Measurements from ENCODE around the gene HHIPL1.

The HHIPL1 gene

GRCh38 chr14:99644723-99645544, at the start of gene HHIPL1:
Gene HHIPL1, plus strand, starts transcription at chr14:99645129. Its CDS starts 79 bp downstream, at chr14:99645208.
- no peak for DNase-seq (ENCODE audit: low read depth)

- no peak for DNase-seq (ENCODE audit: low read depth)
These were observed 49.4 kb upstream of the HHIPL1 start for GRCh38 chr14:99595524-99595923.

GRCh38 chr14:99596071-99596627, 48.8 kb upstream of the HHIPL1 start:
- no peak for DNase-seq (ENCODE audit: low read depth)

- no peak for DNase-seq (ENCODE audit: low read depth)
These were observed 48.2 kb upstream of the HHIPL1 start for GRCh38 chr14:99596772-99597171.

- DNase-seq (ENCODE audit: low read depth), result no peak
These were observed 46.9 kb upstream of the HHIPL1 start for GRCh38 chr14:99597911-99598600.

- no peak for DNase-seq (ENCODE audit: low read depth)
These were observed 46.2 kb upstream of the HHIPL1 start for GRCh38 chr14:99598774-99599173.

- DNase-seq (ENCODE audit: low read depth), result no peak
These were observed 45.5 kb upstream of the HHIPL1 start for GRCh38 chr14:99599393-99599792.

- no peak for DNase-seq (ENCODE audit: low read depth)
These were observed 44.6 kb upstream of the HHIPL1 start for GRCh38 chr14:99600232-99600888.

- DNase-seq (ENCODE audit: low read depth), result no peak
These were observed 43.5 kb upstream of the HHIPL1 start for GRCh38 chr14:99601361-99601831.

GRCh38 chr14:99602054-99602787, 42.7 kb upstream of the HHIPL1 start:
- DNase-seq (ENCODE audit: low read depth), result no peak

- DNase-seq (ENCODE audit: low read depth), result no peak
These were observed 42.0 kb upstream of the HHIPL1 start for GRCh38 chr14:99602788-99603415.

GRCh38 chr14:99603471-99604277, 41.3 kb upstream of the HHIPL1 start, which contains the start of gene CCDC85C:
Gene CCDC85C, minus strand, starts transcription at chr14:99604207. Its CDS starts 248 bp downstream, at chr14:99603959.
- no peak for DNase-seq (ENCODE audit: low read depth)

GRCh38 chr14:99604278-99604765, 40.6 kb upstream of the HHIPL1 start:
- DNase-seq (ENCODE audit: low read depth), result peak; percentile 94

GRCh38 chr14:99604766-99605298, 40.1 kb upstream of the HHIPL1 start:
- DNase-seq (ENCODE audit: low read depth), result no peak

- DNase-seq (ENCODE audit: low read depth), result no peak
These were observed 39.5 kb upstream of the HHIPL1 start for GRCh38 chr14:99605299-99605961.

- no peak for DNase-seq (ENCODE audit: low read depth)
These were observed 38.6 kb upstream of the HHIPL1 start for GRCh38 chr14:99606359-99606758.

- no peak for DNase-seq (ENCODE audit: low read depth)
These were observed 36.3 kb upstream of the HHIPL1 start for GRCh38 chr14:99608591-99608990.

GRCh38 chr14:99609245-99610170, 35.4 kb upstream of the HHIPL1 start:
- DNase-seq (ENCODE audit: low read depth), result no peak
